HEK293 (cell line): ENCODE results near the gene OR2V2.

Experiments
- CTCF ChIA-PET: fragments of 350-600 bp; formaldehyde crosslinking; extraction: SDS; loops from one replicate; lab custom pipeline; 2021; ENCODE audit warnings: antibody characterized with exemption; lab: Yijun Ruan, JAX
- POLR2A ChIA-PET: fragments of 300-600 bp; formaldehyde crosslinking; extraction: SDS; loops from one replicate; lab custom pipeline; 2020; ENCODE audit warnings: antibody characterized with exemption, inconsistent platforms; lab: Yijun Ruan, JAX
- H3K27ac ChIP-seq: fragments of 200-500 bp; sonication (Bioruptor generic); 2 replicates; pipeline ENCODE4 v1.5.1; 2014; ENCODE audit warnings: low read depth, low read length, control low read depth, inconsistent platforms; ENCODE audit errors: extremely low read depth
- H3K36me3 ChIP-seq, 2 experiments: fragments of 200-500 bp in 1 of 2; sonication (Bioruptor generic) in 1 of 2; 1 replicate in 1 of 2; 2 replicates in 1 of 2; pipeline ENCODE4 v1.5.1; 2014 to 2017; ENCODE audit warnings: inconsistent platforms in 2 of 2, low read length in 2 of 2; ENCODE audit not compliant: control insufficient read depth in 2 of 2, insufficient read depth in 1 of 2
- H3K4me1 ChIP-seq: fragments of 200-500 bp; sonication (Bioruptor generic); 2 replicates; pipeline ENCODE4 v1.5.1; 2014; ENCODE audit warnings: mild to moderate bottlenecking, low read length, inconsistent platforms; ENCODE audit not compliant: control insufficient read depth, insufficient read depth
- H3K4me3 ChIP-seq: 2 replicates; pipeline ENCODE4 v1.5.1; 2011; ENCODE audit warnings: low read depth, mild to moderate bottlenecking, control low read depth, low read length, moderate library complexity
- H3K9me3 ChIP-seq: fragments of 200-500 bp; sonication (Bioruptor generic); 2 replicates; pipeline ENCODE4 v1.5.1; 2014; ENCODE audit warnings: low read depth, low read length, inconsistent platforms; ENCODE audit not compliant: control insufficient read depth, insufficient read depth
- EGR2 ChIP-seq: fragments of 450-650 bp; formaldehyde crosslinking; IDR thresholded peaks from 2 replicates; pipeline ENCODE4 v1.5.1; 2016; ENCODE audit warnings: low read depth, missing biosample characterization, missing genetic modification characterization
- HOXD13 ChIP-seq: sonication (generic); formaldehyde crosslinking; IDR thresholded peaks from 2 replicates; pipeline ENCODE4 v1.8.0; 2022; ENCODE audit warnings: missing genetic modification reagents, borderline replicate concordance
- KLF1 ChIP-seq: fragments of 450-650 bp; formaldehyde crosslinking; IDR thresholded peaks from 2 replicates; pipeline ENCODE4 v1.5.1; 2016; ENCODE audit warnings: missing biosample characterization, missing genetic modification characterization
- PRDM4 ChIP-seq: fragments of 450-650 bp; formaldehyde crosslinking; IDR thresholded peaks from 2 replicates; pipeline ENCODE4 v1.5.1; 2017; ENCODE audit warnings: missing biosample characterization, missing genetic modification characterization
- REPIN1 ChIP-seq: fragments of 450-650 bp; formaldehyde crosslinking; IDR thresholded peaks from 2 replicates; pipeline ENCODE4 v1.5.1; 2017; ENCODE audit warnings: missing biosample characterization, missing genetic modification characterization, low read depth
- SETDB1 ChIP-seq: IDR thresholded peaks from one replicate; pipeline ENCODE4 v1.6.1; 2017; ENCODE audit warnings: mild to moderate bottlenecking, low read length, moderate library complexity, mixed read lengths; ENCODE audit not compliant: insufficient read length
- TSHZ1 ChIP-seq: fragments of 450-650 bp; formaldehyde crosslinking; IDR thresholded peaks from 2 replicates; pipeline ENCODE4 v1.5.1; 2016; ENCODE audit warnings: missing biosample characterization, missing genetic modification characterization, borderline replicate concordance
- YY1 ChIP-seq: fragments of 450-650 bp; formaldehyde crosslinking; IDR thresholded peaks from 2 replicates; pipeline ENCODE4 v1.5.1; 2018; ENCODE audit warnings: missing biosample characterization, missing genetic modification characterization
- ZBTB1 ChIP-seq: fragments of 450-650 bp; formaldehyde crosslinking; IDR thresholded peaks from 2 replicates; pipeline ENCODE4 v1.5.1; 2016; ENCODE audit warnings: missing biosample characterization, missing genetic modification characterization
- ZNF138 ChIP-seq: fragments of 450-650 bp; formaldehyde crosslinking; IDR thresholded peaks from 2 replicates; pipeline ENCODE4 v1.5.1; 2016; ENCODE audit warnings: missing biosample characterization, missing genetic modification characterization, borderline replicate concordance
- ZNF391 ChIP-seq: fragments of 450-650 bp; formaldehyde crosslinking; IDR thresholded peaks from 2 replicates; pipeline ENCODE4 v1.5.1; 2016; ENCODE audit warnings: low read depth, missing biosample characterization, missing genetic modification characterization, borderline replicate concordance
- ZNF510 ChIP-seq: fragments of 450-650 bp; formaldehyde crosslinking; IDR thresholded peaks from 2 replicates; pipeline ENCODE4 v1.5.1; 2018; ENCODE audit warnings: mild to moderate bottlenecking, missing genetic modification characterization, missing biosample characterization; ENCODE audit not compliant: insufficient replicate concordance
- ZNF560 ChIP-seq: fragments of 450-650 bp; formaldehyde crosslinking; IDR thresholded peaks from 2 replicates; pipeline ENCODE4 v1.5.1; 2017; ENCODE audit warnings: missing biosample characterization, missing genetic modification characterization, borderline replicate concordance
- ZNF585B ChIP-seq: fragments of 450-650 bp; formaldehyde crosslinking; IDR thresholded peaks from 2 replicates; pipeline ENCODE4 v1.5.1; 2016; ENCODE audit warnings: missing biosample characterization, missing genetic modification characterization
- ZNF596 ChIP-seq: fragments of 450-650 bp; IDR thresholded peaks from 2 replicates; pipeline ENCODE4 v1.5.0; 2018; ENCODE audit warnings: missing biosample characterization, mild to moderate bottlenecking, missing genetic modification characterization, moderate library complexity
- ZNF623 ChIP-seq: fragments of 450-650 bp; formaldehyde crosslinking; IDR thresholded peaks from 2 replicates; pipeline ENCODE4 v1.5.1; 2016; ENCODE audit warnings: missing biosample characterization, missing genetic modification characterization
- ZNF624 ChIP-seq: fragments of 450-650 bp; formaldehyde crosslinking; IDR thresholded peaks from 2 replicates; pipeline ENCODE4 v1.5.1; 2017; ENCODE audit warnings: missing biosample characterization, missing genetic modification characterization
- ZNF664 ChIP-seq: fragments of 450-650 bp; formaldehyde crosslinking; IDR thresholded peaks from 2 replicates; pipeline ENCODE4 v1.5.1; 2016; ENCODE audit warnings: missing biosample characterization, missing genetic modification characterization
- ZNF791 ChIP-seq: fragments of 450-650 bp; formaldehyde crosslinking; IDR thresholded peaks from 2 replicates; pipeline ENCODE4 v1.5.1; 2016; ENCODE audit warnings: missing biosample characterization, missing genetic modification characterization
- ZNF792 ChIP-seq: fragments of 450-650 bp; formaldehyde crosslinking; IDR thresholded peaks from 2 replicates; pipeline ENCODE4 v1.5.1; 2016; ENCODE audit warnings: missing biosample characterization, missing genetic modification characterization
- TF ChIP-seq, protein P1 (sequence below): fragments of 450-650 bp; formaldehyde crosslinking; IDR thresholded peaks from 2 replicates; pipeline ENCODE4 v1.5.1; 2016; ENCODE audit warnings: missing biosample characterization, missing genetic modification characterization
- TF ChIP-seq, protein P2 (sequence below): fragments of 450-650 bp; formaldehyde crosslinking; IDR thresholded peaks from 2 replicates; pipeline ENCODE4; 2016; ENCODE audit warnings: missing biosample characterization, missing genetic modification characterization

OR2V2 gene

DNA sequence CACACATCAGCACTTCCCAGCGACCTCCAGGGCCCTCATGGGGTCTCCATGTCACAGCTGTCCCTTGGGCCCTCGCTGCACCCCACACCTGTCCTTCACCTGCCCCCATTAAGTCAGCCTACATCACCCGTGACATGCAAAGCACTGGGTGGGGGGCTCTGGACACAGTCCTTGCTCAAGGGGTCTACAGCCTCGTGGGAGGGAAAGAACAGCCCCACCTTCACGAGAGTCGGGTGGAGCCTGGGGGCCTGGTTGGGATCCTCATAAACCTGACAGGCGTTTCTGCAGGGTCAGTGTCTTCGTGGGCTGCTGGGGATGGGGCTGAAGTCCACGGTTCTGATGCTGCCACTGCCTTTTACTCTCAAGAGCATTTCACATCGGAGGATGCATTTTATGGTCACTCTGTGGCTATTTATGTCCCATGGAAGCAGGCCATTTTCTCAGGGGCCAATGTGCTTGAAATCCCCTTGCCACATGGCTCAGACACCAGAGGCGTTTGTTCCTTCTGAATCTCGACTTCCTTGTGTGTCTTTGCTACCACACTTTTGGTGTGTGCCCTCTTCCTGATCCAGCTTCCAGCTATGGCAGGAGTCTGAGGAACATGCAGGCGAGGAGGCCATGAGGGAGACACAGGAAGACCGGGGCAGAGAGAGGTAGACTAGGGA lies 16.4 kb upstream of the OR2V2 start, which contains the start of gene OR2V1 (continued):
- TF ChIP-seq ZBTB1 (tag by site-specific recombination) (no peak), ZNF391 (tag by site-specific recombination) (no peak)

- Histone ChIP-seq H3K36me3 (no peaks in the 10 kb centered on the region), H3K9me3 (no peaks in the 10 kb centered on the region), H3K4me1 (no peaks in the 10 kb centered on the region), H3K4me3 (no peak overlapping the region), H3K27ac (no peak overlapping the region)
- TF ChIP-seq ZNF623 (tag by site-specific recombination) (no peak), ZNF792 (tag by site-specific recombination) (no peak), YY1 (tag by site-specific recombination) (no peak), KLF1 (no peak), ZNF624 (no peak), ZNF791 (tag by site-specific recombination) (no peak), ZNF510 (tag by site-specific recombination) (no peak), HOXD13 (no peak), PRDM4 (tag by site-specific recombination) (no peak), ZNF596 (no peak), TSHZ1 (tag by site-specific recombination) (no peak)
- TF ChIP-seq, protein P1, sequence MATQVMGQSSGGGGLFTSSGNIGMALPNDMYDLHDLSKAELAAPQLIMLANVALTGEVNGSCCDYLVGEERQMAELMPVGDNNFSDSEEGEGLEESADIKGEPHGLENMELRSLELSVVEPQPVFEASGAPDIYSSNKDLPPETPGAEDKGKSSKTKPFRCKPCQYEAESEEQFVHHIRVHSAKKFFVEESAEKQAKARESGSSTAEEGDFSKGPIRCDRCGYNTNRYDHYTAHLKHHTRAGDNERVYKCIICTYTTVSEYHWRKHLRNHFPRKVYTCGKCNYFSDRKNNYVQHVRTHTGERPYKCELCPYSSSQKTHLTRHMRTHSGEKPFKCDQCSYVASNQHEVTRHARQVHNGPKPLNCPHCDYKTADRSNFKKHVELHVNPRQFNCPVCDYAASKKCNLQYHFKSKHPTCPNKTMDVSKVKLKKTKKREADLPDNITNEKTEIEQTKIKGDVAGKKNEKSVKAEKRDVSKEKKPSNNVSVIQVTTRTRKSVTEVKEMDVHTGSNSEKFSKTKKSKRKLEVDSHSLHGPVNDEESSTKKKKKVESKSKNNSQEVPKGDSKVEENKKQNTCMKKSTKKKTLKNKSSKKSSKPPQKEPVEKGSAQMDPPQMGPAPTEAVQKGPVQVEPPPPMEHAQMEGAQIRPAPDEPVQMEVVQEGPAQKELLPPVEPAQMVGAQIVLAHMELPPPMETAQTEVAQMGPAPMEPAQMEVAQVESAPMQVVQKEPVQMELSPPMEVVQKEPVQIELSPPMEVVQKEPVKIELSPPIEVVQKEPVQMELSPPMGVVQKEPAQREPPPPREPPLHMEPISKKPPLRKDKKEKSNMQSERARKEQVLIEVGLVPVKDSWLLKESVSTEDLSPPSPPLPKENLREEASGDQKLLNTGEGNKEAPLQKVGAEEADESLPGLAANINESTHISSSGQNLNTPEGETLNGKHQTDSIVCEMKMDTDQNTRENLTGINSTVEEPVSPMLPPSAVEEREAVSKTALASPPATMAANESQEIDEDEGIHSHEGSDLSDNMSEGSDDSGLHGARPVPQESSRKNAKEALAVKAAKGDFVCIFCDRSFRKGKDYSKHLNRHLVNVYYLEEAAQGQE (tag by site-specific recombination), result no peak
- POLR2A ChIA-PET, result no interaction called here
- CTCF ChIA-PET, result no interaction called here
These were observed 15.9 kb upstream of the OR2V2 start for GRCh38 chr5:181131514-181131913.

GRCh38 chr5:181133083-181133482 lies 14.3 kb upstream of the OR2V2 start:
- Histone ChIP-seq H3K36me3 (no peaks in the 10 kb centered on the region), H3K9me3 (no peaks in the 10 kb centered on the region), H3K27ac (no peak overlapping the region), H3K4me3 (no peak overlapping the region), H3K4me1 (no peaks in the 10 kb centered on the region)
- CTCF ChIA-PET, result no interaction called here
- POLR2A ChIA-PET, result no interaction called here
- TF ChIP-seq, protein P2, sequence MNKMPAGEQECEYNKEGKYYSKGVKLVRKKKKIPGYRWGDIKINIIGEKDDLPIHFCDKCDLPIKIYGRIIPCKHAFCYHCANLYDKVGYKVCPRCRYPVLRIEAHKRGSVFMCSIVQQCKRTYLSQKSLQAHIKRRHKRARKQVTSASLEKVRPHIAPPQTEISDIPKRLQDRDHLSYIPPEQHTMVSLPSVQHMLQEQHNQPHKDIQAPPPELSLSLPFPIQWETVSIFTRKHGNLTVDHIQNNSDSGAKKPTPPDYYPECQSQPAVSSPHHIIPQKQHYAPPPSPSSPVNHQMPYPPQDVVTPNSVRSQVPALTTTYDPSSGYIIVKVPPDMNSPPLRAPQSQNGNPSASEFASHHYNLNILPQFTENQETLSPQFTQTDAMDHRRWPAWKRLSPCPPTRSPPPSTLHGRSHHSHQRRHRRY (tag by site-specific recombination), result no peak
- TF ChIP-seq ZNF560 (tag by site-specific recombination), result no peak
- no peak for TF ChIP-seq REPIN1 (tag by site-specific recombination)
- TF ChIP-seq ZNF585B (tag by site-specific recombination), result no peak
- no peak for TF ChIP-seq ZNF138
- TF ChIP-seq EGR2 (tag by site-specific recombination), result no peak
- no peak for TF ChIP-seq SETDB1
- no peak for TF ChIP-seq ZNF664 (tag by site-specific recombination)
